Neural progenitor cell (in vitro differentiated cells): ENCODE data around the gene CFAP299.

Experiments
- CTCF ChIP-seq: fragments of 200-600 bp; sonication (generic); IDR thresholded peaks from 2 replicates; pipeline ENCODE4 v1.5.1; 2017; ENCODE audit warnings: antibody characterized with exemption, mild to moderate bottlenecking
- EZH2 ChIP-seq: fragments of 200-600 bp; sonication (generic); IDR thresholded peaks from 2 replicates; pipeline ENCODE4 v1.6.1; 2017; ENCODE audit warnings: antibody characterized with exemption, mild to moderate bottlenecking, moderate library complexity
- EZH2phosphoT487 ChIP-seq: fragments of 200-600 bp; sonication (generic); IDR thresholded peaks from 2 replicates; pipeline ENCODE4 v1.6.1; 2017; ENCODE audit warnings: antibody characterized with exemption

GRCh38 chr4:80798082-80798481 is 462.6 kb downstream of the CFAP299 start:
- TF ChIP-seq CTCF (no peak), EZH2phosphoT487 (no peak), EZH2 (no peak)
